Endodermal cell (in vitro differentiated cells): ENCODE data around the gene SLC17A2. TPM values are rescaled to one million over a fixed set of nuclear protein-coding genes. Genes with fewer than 3 reads are reported as not detected.

ENCODE experiments used
- DNase-seq: peaks from one replicate; pipeline ENCODE4 v3.0.0-alpha.2; 2017
- H3K27ac ChIP-seq: 2 replicates; pipeline ENCODE4 v1.5.1; 2013; ENCODE audit warnings: mild to moderate bottlenecking, low read depth, low read length, moderate library complexity
- H3K27me3 ChIP-seq: 2 replicates; pipeline ENCODE4 v1.6.1; 2013; ENCODE audit warnings: mild to moderate bottlenecking, low read length, moderate library complexity; ENCODE audit not compliant: insufficient read depth, control insufficient read depth, poor library complexity, severe bottlenecking
- H3K36me3 ChIP-seq: 2 replicates; pipeline ENCODE4 v1.7.0; 2013; ENCODE audit warnings: mild to moderate bottlenecking, low read length, moderate library complexity; ENCODE audit not compliant: control insufficient read depth, insufficient read depth
- H3K4me1 ChIP-seq: one replicate; pipeline ENCODE4 v1.7.0; 2013; ENCODE audit warnings: low read length; ENCODE audit not compliant: control insufficient read depth, insufficient read depth
- H3K4me3 ChIP-seq: 2 replicates; pipeline ENCODE4 v1.5.1; 2013; ENCODE audit warnings: mild to moderate bottlenecking, low read length, moderate library complexity
- H3K9ac ChIP-seq: 2 replicates; pipeline ENCODE4 v1.6.1; 2013; ENCODE audit warnings: mild to moderate bottlenecking, low read length, moderate library complexity; ENCODE audit not compliant: poor library complexity, severe bottlenecking; ENCODE audit errors: extremely low read depth
- H3K9me3 ChIP-seq: 2 replicates; pipeline ENCODE4 v1.6.1; 2013; ENCODE audit warnings: mild to moderate bottlenecking, low read length, moderate library complexity; ENCODE audit not compliant: control insufficient read depth
- H3K27ac Mint-ChIP-seq: 2 replicates; pipeline ENCODE4 v1.8.0; 2020; ENCODE audit warnings: mixed read lengths
- H3K27me3 Mint-ChIP-seq: 2 replicates; pipeline ENCODE4 v1.8.0; 2021; ENCODE audit warnings: mild to moderate bottlenecking, mixed read lengths; ENCODE audit not compliant: insufficient read depth
- H3K36me3 Mint-ChIP-seq: 2 replicates; pipeline ENCODE4 v1.8.0; 2020; ENCODE audit warnings: low read depth, mixed read lengths
- H3K4me1 Mint-ChIP-seq: 2 replicates; pipeline ENCODE4 v1.8.0; 2020; ENCODE audit warnings: mixed read lengths
- H3K4me3 Mint-ChIP-seq: 2 replicates; pipeline ENCODE4 v1.8.0; 2020; ENCODE audit warnings: mild to moderate bottlenecking, moderate library complexity, mixed read lengths
- H3K9me3 Mint-ChIP-seq: 2 replicates; pipeline ENCODE4 v1.8.0; 2020; ENCODE audit warnings: mild to moderate bottlenecking, mixed read lengths
- WGBS, 2 experiments: methylation state at CpG; one replicate each; pipeline versions ENCODE4 v1.1.5 to v1.1.7; 2013; ENCODE audit warnings: missing lambda C conversion rate in 2 of 2, mixed read lengths in 1 of 2; ENCODE audit not compliant: insufficient coverage in 1 of 2, insufficient read length in 1 of 2; 5-methylcytosine and 5-hydroxymethylcytosine counted together
- total RNA-seq, 2 donors: library from RNA; stranded (reverse); fragmentation: NEBNext Ultra II Directional in 1 of 2; extraction: Animal tissue kit (Norgen Biotek cat#: 25700) in 1 of 2; gene quantifications; 2 replicates in 1 of 2; 3 replicates in 1 of 2; pipeline ENCODE4 v1.2.1, GENCODE V29; 2021
- TF ChIP-seq, protein P1 (sequence below): fragments of 200-600 bp; sonication (generic); conservative IDR thresholded peaks from 2 replicates; pipeline ENCODE4 v1.5.0; 2021; ENCODE audit warnings: antibody characterized with exemption, mild to moderate bottlenecking

The SLC17A2 gene
- total RNA-seq, 2 donors from 2014 or later = not detected

DNA sequence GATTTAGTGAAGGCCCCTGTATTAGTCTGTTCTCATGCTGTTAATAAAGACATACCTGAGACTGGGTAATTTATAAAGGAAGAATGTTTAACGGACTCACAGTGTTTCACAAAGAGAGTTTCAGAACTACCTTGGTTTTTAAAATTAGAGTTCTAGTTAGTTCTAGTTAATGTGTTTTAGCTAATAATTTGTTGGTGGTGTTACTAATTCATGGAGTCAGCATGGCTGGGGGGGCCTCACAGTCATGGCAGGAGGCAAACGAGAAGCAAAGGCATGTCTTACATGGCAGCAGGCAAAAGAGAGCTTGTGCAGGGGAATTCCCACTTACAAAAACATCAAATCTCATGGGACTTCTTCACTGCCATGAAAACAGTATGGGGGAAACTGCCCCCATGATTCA is 44.4 kb downstream of the SLC17A2 start:
- no peaks in the 10 kb centered on the region for H3K36me3 Mint-ChIP-seq
- no peak overlapping the region for H3K4me3 Mint-ChIP-seq
- no peak overlapping the region for H3K4me3 ChIP-seq
- H3K9ac ChIP-seq = no peak overlapping the region
- 100% methylated on average over 1 to 2 of the region's 2 CpGs for WGBS, 2 experiments
- no peaks in the 10 kb centered on the region for H3K4me1 ChIP-seq
- H3K27ac ChIP-seq = no peak overlapping the region
- no peak overlapping the region for H3K27ac Mint-ChIP-seq
- H3K27me3 Mint-ChIP-seq = peaks cover 5% of the 10 kb centered on the region
- DNase-seq = no peak
- no peaks in the 10 kb centered on the region for H3K9me3 Mint-ChIP-seq
- no peaks in the 10 kb centered on the region for H3K4me1 Mint-ChIP-seq
- no peaks in the 10 kb centered on the region for H3K36me3 ChIP-seq
- H3K27me3 ChIP-seq = no peaks in the 10 kb centered on the region
- H3K9me3 ChIP-seq = no peaks in the 10 kb centered on the region
- TF ChIP-seq, protein P1, sequence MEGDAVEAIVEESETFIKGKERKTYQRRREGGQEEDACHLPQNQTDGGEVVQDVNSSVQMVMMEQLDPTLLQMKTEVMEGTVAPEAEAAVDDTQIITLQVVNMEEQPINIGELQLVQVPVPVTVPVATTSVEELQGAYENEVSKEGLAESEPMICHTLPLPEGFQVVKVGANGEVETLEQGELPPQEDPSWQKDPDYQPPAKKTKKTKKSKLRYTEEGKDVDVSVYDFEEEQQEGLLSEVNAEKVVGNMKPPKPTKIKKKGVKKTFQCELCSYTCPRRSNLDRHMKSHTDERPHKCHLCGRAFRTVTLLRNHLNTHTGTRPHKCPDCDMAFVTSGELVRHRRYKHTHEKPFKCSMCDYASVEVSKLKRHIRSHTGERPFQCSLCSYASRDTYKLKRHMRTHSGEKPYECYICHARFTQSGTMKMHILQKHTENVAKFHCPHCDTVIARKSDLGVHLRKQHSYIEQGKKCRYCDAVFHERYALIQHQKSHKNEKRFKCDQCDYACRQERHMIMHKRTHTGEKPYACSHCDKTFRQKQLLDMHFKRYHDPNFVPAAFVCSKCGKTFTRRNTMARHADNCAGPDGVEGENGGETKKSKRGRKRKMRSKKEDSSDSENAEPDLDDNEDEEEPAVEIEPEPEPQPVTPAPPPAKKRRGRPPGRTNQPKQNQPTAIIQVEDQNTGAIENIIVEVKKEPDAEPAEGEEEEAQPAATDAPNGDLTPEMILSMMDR = no peak

DNA sequence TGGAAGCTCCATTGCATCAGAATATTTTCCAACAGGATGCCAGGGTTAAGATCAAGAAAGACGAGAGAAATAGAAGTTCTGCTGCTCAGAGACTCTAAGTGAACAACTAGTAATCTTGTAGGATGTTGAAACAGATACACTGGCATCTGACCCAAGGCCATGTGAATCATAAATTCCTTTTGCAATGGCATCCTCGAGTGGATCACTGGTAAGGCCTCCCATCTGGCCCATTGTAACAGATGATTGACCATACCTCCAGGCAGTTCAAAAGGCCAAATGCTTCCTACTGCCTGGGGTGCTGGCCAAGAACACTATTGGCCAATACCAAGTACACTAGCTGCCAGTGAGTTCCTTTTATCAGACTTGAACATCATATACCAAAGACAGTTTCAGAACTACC is 46.5 kb downstream of the SLC17A2 start:
- H3K4me1 Mint-ChIP-seq = no peaks in the 10 kb centered on the region
- H3K4me3 Mint-ChIP-seq = no peak overlapping the region

DNA sequence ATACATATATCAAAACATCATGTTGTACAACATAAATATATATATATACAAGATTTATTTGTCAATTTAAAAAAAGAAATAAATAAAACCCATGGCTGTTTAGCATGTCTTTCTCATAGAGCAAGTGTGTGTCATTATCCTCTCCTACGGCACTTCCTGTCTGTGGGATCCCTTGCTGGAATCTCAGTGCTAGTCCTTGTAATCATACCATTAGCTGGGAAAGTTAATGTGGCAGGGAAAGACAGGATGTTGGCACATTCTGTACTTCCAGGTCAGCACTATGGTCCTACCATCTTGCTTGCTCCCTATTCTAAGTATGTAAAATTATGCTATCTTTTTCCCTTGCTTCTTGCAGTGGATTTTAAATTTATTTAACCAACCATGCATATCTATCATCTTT is 47.0 kb downstream of the SLC17A2 start:
- H3K27me3 ChIP-seq = no peaks in the 10 kb centered on the region
- no peaks in the 10 kb centered on the region for H3K9me3 ChIP-seq
- Mint-ChIP-seq H3K4me1 (no peaks in the 10 kb centered on the region), H3K4me3 (no peak overlapping the region), H3K27me3 (peaks cover 9% of the 10 kb centered on the region), H3K9me3 (no peaks in the 10 kb centered on the region), H3K36me3 (no peaks in the 10 kb centered on the region), H3K27ac (no peak overlapping the region)
- TF ChIP-seq, protein P1 = no peak
- WGBS, 2 experiments = 83 to 97% methylated on average over 1 of the region's 1 CpG
- H3K9ac ChIP-seq = no peak overlapping the region
- no peak overlapping the region for H3K27ac ChIP-seq
- no peak for DNase-seq
- H3K4me3 ChIP-seq = no peak overlapping the region
- H3K36me3 ChIP-seq = no peaks in the 10 kb centered on the region
- no peaks in the 10 kb centered on the region for H3K4me1 ChIP-seq

More for the DNA sequence above, 46.5 kb downstream of the SLC17A2 start:
- no peak overlapping the region for H3K9ac ChIP-seq
- 83 to 91% methylated on average over 2 of the region's 2 CpGs for WGBS, 2 experiments
- Mint-ChIP-seq H3K9me3 (no peaks in the 10 kb centered on the region), H3K36me3 (no peaks in the 10 kb centered on the region), H3K27me3 (peaks cover 9% of the 10 kb centered on the region), H3K27ac (no peak overlapping the region)
- no peak overlapping the region for H3K27ac ChIP-seq
- no peaks in the 10 kb centered on the region for H3K27me3 ChIP-seq
- H3K4me3 ChIP-seq = no peak overlapping the region
- H3K9me3 ChIP-seq = no peaks in the 10 kb centered on the region
- no peak for DNase-seq
- no peaks in the 10 kb centered on the region for H3K36me3 ChIP-seq
- TF ChIP-seq, protein P1 = no peak
- no peaks in the 10 kb centered on the region for H3K4me1 ChIP-seq
